GM12891 (cell line): ENCODE measurements around the gene ROS1.

Source experiments
- POLR2A ChIP-seq: IDR thresholded peaks from 2 replicates; pipeline ENCODE4 v1.6.1; 2011; ENCODE audit warnings: low read depth, low read length, control low read depth
- POLR2AphosphoS5 ChIP-seq: IDR thresholded peaks from 2 replicates; pipeline ENCODE4 v1.6.1; 2011; ENCODE audit warnings: low read depth, low read length, control low read depth
- POU2F2 ChIP-seq: IDR thresholded peaks from 2 replicates; pipeline ENCODE4 v1.6.1; 2011; ENCODE audit warnings: low read depth, mild to moderate bottlenecking, control low read depth, low read length, moderate library complexity
- SPI1 ChIP-seq: IDR thresholded peaks from 2 replicates; pipeline ENCODE4 v1.6.1; 2011; ENCODE audit warnings: low read depth, low read length, control low read depth

GRCh38 chr6:117448732-117449485 lies 23.2 kb upstream of the ROS1 start:
- no peak for TF ChIP-seq SPI1
- TF ChIP-seq POLR2AphosphoS5 = no peak
- TF ChIP-seq POLR2A = no peak
- no peak for TF ChIP-seq POU2F2
